Measurements from ENCODE around the gene BIRC2. TPM values are rescaled to one million over a fixed set of nuclear protein-coding genes. Genes with fewer than 3 reads are reported as not detected.
A peak's percentile ranks its signal among the peaks of the same experiment; 100 is the strongest.

BIRC2 gene
- total RNA-seq, 2 experiments from 2014 or later, result 40.6 to 41.4 TPM

GRCh38 chr11:102423936-102424335 lies 76.9 kb downstream of the BIRC2 start:
- Mint-ChIP-seq H3K27ac (no peak overlapping the region), H3K9me3 (peaks cover under 1% of the 10 kb centered on the region), H3K4me3 (no peak overlapping the region), H3K27me3 (no peaks in the 10 kb centered on the region), H3K4me1 (peaks cover 50% of the 10 kb centered on the region), H3K36me3 (peaks cover 52% of the 10 kb centered on the region)
- DNase-seq, result no peak
- POLR2A ChIA-PET, result interaction anchor here (1.2 kb wide), 2 partner anchors 10 to 28 kb away, joined by 3 to 4 read pairs; no protein-coding TSS in a partner anchor
- ATAC-seq (ENCODE audit: low read depth), result no peak

- POLR2A ChIA-PET, result no interaction called here
- H3K27me3 Mint-ChIP-seq, result no peaks in the 10 kb centered on the region
- H3K27ac Mint-ChIP-seq, result peak overlapping the region; percentile 50
Observed at GRCh38 chr11:102426000-102426399, 79.0 kb downstream of the BIRC2 start.

DNA sequence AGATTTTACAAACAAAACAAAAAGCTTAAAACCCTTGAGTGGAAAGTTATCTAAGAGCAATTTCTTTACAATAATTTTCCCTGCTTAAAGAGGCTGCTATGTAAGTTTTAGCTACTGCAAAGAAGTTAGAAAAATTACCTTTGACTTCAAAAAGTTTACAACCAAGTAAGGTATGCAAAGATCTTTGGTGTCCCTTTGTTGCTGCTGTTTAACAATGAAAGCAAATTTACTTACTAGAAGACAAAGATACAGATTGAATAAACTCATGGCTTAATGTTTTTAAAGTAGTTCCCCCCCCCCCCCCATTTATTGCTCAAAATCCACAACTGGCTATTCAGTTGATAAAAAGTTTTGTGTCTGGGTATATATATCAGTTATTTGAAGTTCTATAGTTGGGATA lies 79.6 kb downstream of the BIRC2 start:
- H3K27me3 Mint-ChIP-seq, result no peaks in the 10 kb centered on the region
- no peaks in the 10 kb centered on the region for H3K9me3 Mint-ChIP-seq
- peaks cover 59% of the 10 kb centered on the region for H3K4me1 Mint-ChIP-seq
- ATAC-seq (ENCODE audit: low read depth) (no peak), DNase-seq (no peak)
- H3K36me3 Mint-ChIP-seq, result peaks cover 59% of the 10 kb centered on the region
- H3K27ac Mint-ChIP-seq, result no peak overlapping the region
- POLR2A ChIA-PET, result no interaction called here
- no peak overlapping the region for H3K4me3 Mint-ChIP-seq

More at GRCh38 chr11:102426000-102426399, 79.0 kb downstream of the BIRC2 start:
- Mint-ChIP-seq H3K9me3 (no peaks in the 10 kb centered on the region), H3K4me3 (no peak overlapping the region), H3K4me1 (peaks cover 60% of the 10 kb centered on the region), H3K36me3 (peaks cover 58% of the 10 kb centered on the region)
- no peak for DNase-seq
- ATAC-seq (ENCODE audit: low read depth), result no peak

GRCh38 chr11:102427068-102427467 lies 80.1 kb downstream of the BIRC2 start:
- Mint-ChIP-seq H3K4me3 (no peak overlapping the region), H3K27ac (peak overlapping the region; percentile 84), H3K27me3 (no peaks in the 10 kb centered on the region), H3K9me3 (peaks cover 3% of the 10 kb centered on the region), H3K36me3 (peaks cover 61% of the 10 kb centered on the region), H3K4me1 (peaks cover 61% of the 10 kb centered on the region)
- POLR2A ChIA-PET, result no interaction called here
- no peak for DNase-seq
- no peak for ATAC-seq (ENCODE audit: low read depth)

Other genes with a start within 250 kb of the BIRC2 start
- gene YAP1, start 236.8 kb upstream of the BIRC2 start, total RNA-seq, result under 1 TPM in 1 of 2 experiments, not detected in 1; 0.11 TPM
- gene BIRC3, start 29.7 kb upstream of the BIRC2 start, total RNA-seq, result 10 to 100 TPM; 55.0 to 59.3 TPM
- 100 to 1,000 TPM; 490 to 493 TPM for gene TMEM123, start 105.6 kb downstream of the BIRC2 start, total RNA-seq
- gene MMP7, start 183.5 kb downstream of the BIRC2 start, total RNA-seq, result not detected